Measurements from ENCODE around the gene RPS8. TPM values are rescaled to one million over a fixed set of nuclear protein-coding genes. Genes with fewer than 3 reads are reported as not detected.

Gene RPS8
- total RNA-seq (1,000 to 10,000 TPM in 4 of 6 donors, 100 to 1,000 TPM in 2; 843 to 1,579 (median 1,280) TPM), polyA plus RNA-seq (1,000 to 10,000 TPM; 1,365 to 1,938 TPM)

GRCh38 chr1:44775078-44775929 is at the start of gene RPS8:
RPS8 (plus strand) TSS chr1:44775540; CDS start chr1:44775597, 57 bp downstream.
- FAIRE-seq = no peak
- peak; percentile 92 to 95 (median 92) for ATAC-seq

GRCh38 chr1:44730741-44731512 is 44.4 kb upstream of the RPS8 start, which contains the start of gene RNU5D-1:
RNU5D-1 (minus strand) TSS chr1:44731170.
- peak; percentile 73 to 83 (median 73) for TF ChIP-seq CTCF (IDR thresholded peaks at IDR 0.05)
- H3K4me3 ChIP-seq = peak within 1 kb of the TSS in 2 of 4 donors; percentile 8 to 12

More at GRCh38 chr1:44775078-44775929, at the start of gene RPS8:
- DNase-seq = peak; percentile 86 to 94 (median 90)
- peak within 1 kb of the TSS; percentile 84 to 94 (median 88) for H3K27ac ChIP-seq
- 0% methylated on average over 62 to 65 of the region's 65 CpGs for WGBS, 2 donors
- no peaks in the 10 kb centered on the region for H3K27me3 ChIP-seq
- peaks cover 0 to 21% (median 4%) of the 10 kb centered on the region in 3 donors for H3K4me1 ChIP-seq
- TF ChIP-seq CTCF (IDR thresholded peaks at IDR 0.05) = no peak
- peaks cover 0 to 18% (median 9%) of the 10 kb centered on the region in 3 donors for H3K36me3 ChIP-seq
- intact Hi-C loops (cut with DNase I) = no loop called here
- peak within 1 kb of the TSS; percentile 42 to 86 (median 70) for H3K4me3 ChIP-seq
- no peaks in the 10 kb centered on the region for H3K9me3 ChIP-seq

GRCh38 chr1:44733365-44733764 is 42.0 kb upstream of the RPS8 start:
- H3K9me3 ChIP-seq = no peaks in the 10 kb centered on the region
- no peak for TF ChIP-seq CTCF (IDR thresholded peaks at IDR 0.05)
- intact Hi-C loops (cut with DNase I) = no loop called here
- H3K27me3 ChIP-seq = no peaks in the 10 kb centered on the region
- H3K4me3 ChIP-seq = no peak overlapping the region
- DNase-seq = no peak
- H3K36me3 ChIP-seq = no peaks in the 10 kb centered on the region
- ATAC-seq = no peak
- H3K27ac ChIP-seq = no peak overlapping the region
- peaks cover 0 to 7% (median 7%) of the 10 kb centered on the region in 3 donors for H3K4me1 ChIP-seq
- 48 to 63% methylated on average over 1 of the region's 1 CpG for WGBS, 2 donors
- FAIRE-seq = no peak

More at GRCh38 chr1:44730741-44731512, 44.4 kb upstream of the RPS8 start, which contains the start of gene RNU5D-1:
- intact Hi-C loops (cut with DNase I) = no loop called here
- DNase-seq (peak; percentile 88 to 97 (median 93)), FAIRE-seq (peak; percentile 47), ATAC-seq (peak; percentile 86 to 94 (median 91))
- Histone ChIP-seq H3K9me3 (no peaks in the 10 kb centered on the region), H3K27me3 (no peaks in the 10 kb centered on the region), H3K27ac (peak within 1 kb of the TSS; percentile 75 to 94 (median 90)), H3K4me1 (peaks cover 0 to 7% (median 7%) of the 10 kb centered on the region in 3 donors), H3K36me3 (no peaks in the 10 kb centered on the region)
- 1% methylated on average over 19 of the region's 19 CpGs for WGBS, 2 donors

- peaks cover 0 to 7% (median 7%) of the 10 kb centered on the region in 3 donors for H3K4me1 ChIP-seq
- H3K27ac ChIP-seq = no peak overlapping the region
- ATAC-seq = no peak
- TF ChIP-seq CTCF (IDR thresholded peaks at IDR 0.05) = no peak
- intact Hi-C loops (cut with DNase I) = no loop called here
- FAIRE-seq = no peak
- no peak for DNase-seq
- H3K27me3 ChIP-seq = no peaks in the 10 kb centered on the region
- H3K36me3 ChIP-seq = no peaks in the 10 kb centered on the region
- no peaks in the 10 kb centered on the region for H3K9me3 ChIP-seq
- H3K4me3 ChIP-seq = no peak overlapping the region
- WGBS, 2 donors = 43 to 65% methylated on average over 1 of the region's 1 CpG
Measured at GRCh38 chr1:44733784-44734183, 41.6 kb upstream of the RPS8 start.
